ENCODE measurements around the gene AIRE. TPM values are rescaled to one million over a fixed set of nuclear protein-coding genes. Genes with fewer than 3 reads are reported as not detected.

The AIRE gene
- total RNA-seq, 2 experiments from 2014 or later: 0.11 to 0.16 TPM

GRCh38 chr21:44331209-44331608 is 45.5 kb downstream of the AIRE start:
- no peak overlapping the region for H3K4me3 ChIP-seq (ENCODE audit: low read length)
- peaks cover 20% of the 10 kb centered on the region for H3K36me3 ChIP-seq (ENCODE audit: insufficient read depth, low read length)
- Mint-ChIP-seq H3K27me3 (no peaks in the 10 kb centered on the region), H3K27ac (no peak overlapping the region), H3K4me1 (ENCODE audit: low read depth) (no peaks in the 10 kb centered on the region), H3K9me3 (no peaks in the 10 kb centered on the region), H3K4me3 (no peak overlapping the region), H3K36me3 (ENCODE audit: low read depth) (peaks cover 10% of the 10 kb centered on the region)
- H3K9me3 ChIP-seq (ENCODE audit: control insufficient read depth in 1 of 2, insufficient read depth in 1 of 2, low read length in 2 of 2): no peaks in the 10 kb centered on the region
- no peak for TF ChIP-seq CTCF (IDR thresholded peaks at IDR 0.05)
- ChIA-PET CTCF (no interaction called here), POLR2A (no interaction called here)
- ATAC-seq (ENCODE audit: poor library complexity): no peak
- H3K4me1 ChIP-seq (ENCODE audit: insufficient read depth, low read length): peaks cover 2% of the 10 kb centered on the region
- intact Hi-C loops (cut with DNase I, micrococcal nuclease): loop anchor here in 1 of 2 experiments (10.0 kb wide), 4 partner anchors 246 to 1456 kb away; partner anchors contain the start of genes PTTG1IP and WDR4
- H3K27me3 ChIP-seq (ENCODE audit: control insufficient read depth in 1 of 2, insufficient read depth in 2 of 2, low read length in 2 of 2): no peaks in the 10 kb centered on the region
- DNase-seq: no peak
- H3K27ac ChIP-seq (ENCODE audit: low read depth in 1 of 2, low read length in 2 of 2): no peak overlapping the region

GRCh38 chr21:44331650-44332307 is 46.1 kb downstream of the AIRE start:
- ChIA-PET CTCF (no interaction called here), POLR2A (no interaction called here)
- no peak overlapping the region for H3K4me3 Mint-ChIP-seq
- peak overlapping the region; percentile 30 for H3K27ac Mint-ChIP-seq
- Histone ChIP-seq H3K9me3 (ENCODE audit: control insufficient read depth in 1 of 2, insufficient read depth in 1 of 2, low read length in 2 of 2) (no peaks in the 10 kb centered on the region), H3K27ac (ENCODE audit: low read depth in 1 of 2, low read length in 2 of 2) (no peak overlapping the region), H3K27me3 (ENCODE audit: control insufficient read depth in 1 of 2, insufficient read depth in 2 of 2, low read length in 2 of 2) (no peaks in the 10 kb centered on the region), H3K36me3 (ENCODE audit: insufficient read depth, low read length) (peaks cover 23% of the 10 kb centered on the region), H3K4me3 (ENCODE audit: low read length) (no peak overlapping the region), H3K4me1 (ENCODE audit: insufficient read depth, low read length) (peaks cover 2% of the 10 kb centered on the region)
- DNase-seq (no peak), ATAC-seq (ENCODE audit: poor library complexity) (no peak)
- no peaks in the 10 kb centered on the region for H3K4me1 Mint-ChIP-seq (ENCODE audit: low read depth)
- no peak for TF ChIP-seq CTCF (IDR thresholded peaks at IDR 0.05)
- no peaks in the 10 kb centered on the region for H3K9me3 Mint-ChIP-seq
- peaks cover 13% of the 10 kb centered on the region for H3K36me3 Mint-ChIP-seq (ENCODE audit: low read depth)
- no peaks in the 10 kb centered on the region for H3K27me3 Mint-ChIP-seq
- intact Hi-C loops (cut with DNase I, micrococcal nuclease): loop anchor here in 1 of 2 experiments (10.0 kb wide), 4 partner anchors 247 to 1457 kb away; partner anchors contain the start of genes PTTG1IP and WDR4

GRCh38 chr21:44332383-44332782 is 46.7 kb downstream of the AIRE start:
- DNase-seq (no peak), ATAC-seq (ENCODE audit: poor library complexity) (no peak)
- no peak overlapping the region for H3K4me3 Mint-ChIP-seq
- H3K27ac Mint-ChIP-seq: no peak overlapping the region
- H3K27me3 ChIP-seq (ENCODE audit: control insufficient read depth in 1 of 2, insufficient read depth in 2 of 2, low read length in 2 of 2): no peaks in the 10 kb centered on the region
- peaks cover 2% of the 10 kb centered on the region for H3K4me1 ChIP-seq (ENCODE audit: insufficient read depth, low read length)
- CTCF ChIA-PET: no interaction called here
- peaks cover 23% of the 10 kb centered on the region for H3K36me3 ChIP-seq (ENCODE audit: insufficient read depth, low read length)
- H3K9me3 Mint-ChIP-seq: no peaks in the 10 kb centered on the region
- no peak overlapping the region for H3K4me3 ChIP-seq (ENCODE audit: low read length)
- no peaks in the 10 kb centered on the region for H3K9me3 ChIP-seq (ENCODE audit: control insufficient read depth in 1 of 2, insufficient read depth in 1 of 2, low read length in 2 of 2)
- no peaks in the 10 kb centered on the region for H3K27me3 Mint-ChIP-seq
- POLR2A ChIA-PET: no interaction called here
- H3K4me1 Mint-ChIP-seq (ENCODE audit: low read depth): peaks cover 4% of the 10 kb centered on the region
- no peak for TF ChIP-seq CTCF (IDR thresholded peaks at IDR 0.05)
- intact Hi-C loops (cut with DNase I, micrococcal nuclease): loop anchor here in 1 of 2 experiments (10.0 kb wide), 4 partner anchors 248 to 1458 kb away; partner anchors contain the start of genes PTTG1IP and WDR4
- peaks cover 19% of the 10 kb centered on the region for H3K36me3 Mint-ChIP-seq (ENCODE audit: low read depth)
- no peak overlapping the region for H3K27ac ChIP-seq (ENCODE audit: low read depth in 1 of 2, low read length in 2 of 2)

All from CD4-positive, alpha-beta T cell (primary cell).